NCI-H82 (cell line): ENCODE measurements around the gene MMP17.
"Not testable (repeated sequence)": the region's sequence is repeated elsewhere in the genome, so short reads cannot be mapped to it uniquely, and the experiment has no call there.

Experiments
- DNase-seq: peaks from one replicate; lab custom pipeline; 2025; lab: John Stamatoyannopoulos, UW

MMP17 gene

GRCh38 chr12:131865180-131865875, 37.1 kb downstream of the MMP17 start:
- DNase-seq: no peak

- DNase-seq: no peak
Observed at GRCh38 chr12:131867471-131867870, 39.3 kb downstream of the MMP17 start.

GRCh38 chr12:131867891-131868675, 39.9 kb downstream of the MMP17 start:
- no peak for DNase-seq

GRCh38 chr12:131869871-131870418, 41.8 kb downstream of the MMP17 start:
- no peak for DNase-seq

- no peak for DNase-seq
Observed at GRCh38 chr12:131871677-131872076, 43.5 kb downstream of the MMP17 start.

GRCh38 chr12:131872154-131873051, 44.2 kb downstream of the MMP17 start:
- no peak for DNase-seq

GRCh38 chr12:131873293-131873692, 45.1 kb downstream of the MMP17 start:
- no peak for DNase-seq

- not testable (repeated sequence) for DNase-seq
Observed at GRCh38 chr12:131874972-131875371, 46.8 kb downstream of the MMP17 start.

- DNase-seq: not testable (repeated sequence)
Observed at GRCh38 chr12:131877216-131877615, 49.0 kb downstream of the MMP17 start.

- not testable (repeated sequence) for DNase-seq
Observed at GRCh38 chr12:131878436-131878835, 50.2 kb downstream of the MMP17 start.

- DNase-seq: peak; percentile 39
Observed at GRCh38 chr12:131882804-131883520, 54.8 kb downstream of the MMP17 start.

GRCh38 chr12:131883521-131883900, 55.3 kb downstream of the MMP17 start:
- DNase-seq: no peak

GRCh38 chr12:131885076-131885475, 56.9 kb downstream of the MMP17 start:
- not testable (repeated sequence) for DNase-seq

- no peak for DNase-seq
Observed at GRCh38 chr12:131885543-131886057, 57.4 kb downstream of the MMP17 start.

GRCh38 chr12:131891722-131892121, 63.5 kb downstream of the MMP17 start:
- DNase-seq: not testable (repeated sequence)

GRCh38 chr12:131892711-131893604, 64.8 kb downstream of the MMP17 start:
- no peak for DNase-seq

- DNase-seq: no peak
Observed at GRCh38 chr12:131893605-131894312, 65.6 kb downstream of the MMP17 start.

- DNase-seq: peak; percentile 98
Observed at GRCh38 chr12:131894313-131894860, 66.2 kb downstream of the MMP17 start, which contains the start of gene ULK1. Gene ULK1 (plus strand): TSS chr12:131894622. CDS start chr12:131895002, 380 bp downstream.
